Measurements from ENCODE around the gene KLHL2. TPM values are rescaled to one million over a fixed set of nuclear protein-coding genes. Genes with fewer than 3 reads are reported as not detected.
"Not testable (repeated sequence)": the region's sequence is repeated elsewhere in the genome, so short reads cannot be mapped to it uniquely, and the experiment has no call there.

KLHL2 gene
- polyA plus RNA-seq, 3 donors = 6.9 to 22.6 (median 11.1) TPM

DNA sequence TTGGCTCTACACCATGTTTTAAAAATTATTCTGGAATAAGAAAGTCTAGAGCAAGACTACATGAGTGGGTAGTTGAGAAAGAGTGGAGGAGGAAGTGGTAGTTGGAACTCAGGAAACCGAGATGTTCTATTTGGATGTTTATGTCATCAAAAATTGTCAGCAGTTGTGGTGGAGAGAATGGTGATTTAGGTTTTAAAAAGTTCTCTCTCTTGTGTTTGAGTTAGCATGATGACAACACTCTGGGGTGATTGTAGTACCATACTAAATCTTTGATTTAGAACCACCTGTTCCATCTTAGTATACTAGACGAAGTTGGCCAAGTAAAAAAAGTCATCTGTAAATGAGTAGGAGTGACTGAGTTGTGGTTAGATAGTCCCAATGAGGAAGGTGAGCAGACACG lies 40.7 kb downstream of the KLHL2 start:
- peak; percentile 18 to 61 (median 44) for DNase-seq
- H2AFZ ChIP-seq (ENCODE audit: insufficient read depth, low read depth, low read length, poor library complexity, severe bottlenecking) = no peak overlapping the region
- peaks cover 18 to 25% of the 10 kb centered on the region in 2 donors for H3K4me1 ChIP-seq (ENCODE audit: control insufficient read depth in 1 of 2, insufficient read depth in 2 of 2, low read length in 2 of 2)
- no peaks in the 10 kb centered on the region for H3K27me3 ChIP-seq (ENCODE audit: control insufficient read depth in 2 of 2, insufficient read depth in 2 of 2, low read length in 2 of 2)
- H3K79me2 ChIP-seq (ENCODE audit: insufficient read depth, low read length) = peaks cover 3% of the 10 kb centered on the region
- Mint-ChIP-seq H3K4me1 (peaks cover 8% of the 10 kb centered on the region), H3K27me3 (ENCODE audit: low read depth in 3 of 3) (no peaks in the 10 kb centered on the region), H3K4me3 (no peak overlapping the region), H3K27ac (no peak overlapping the region), H3K9me3 (peaks cover 0 to 5% (median 0%) of the 10 kb centered on the region in 7 donors), H3K36me3 (peaks cover 21 to 39% of the 10 kb centered on the region in 2 donors)
- TF ChIP-seq, protein P1, sequence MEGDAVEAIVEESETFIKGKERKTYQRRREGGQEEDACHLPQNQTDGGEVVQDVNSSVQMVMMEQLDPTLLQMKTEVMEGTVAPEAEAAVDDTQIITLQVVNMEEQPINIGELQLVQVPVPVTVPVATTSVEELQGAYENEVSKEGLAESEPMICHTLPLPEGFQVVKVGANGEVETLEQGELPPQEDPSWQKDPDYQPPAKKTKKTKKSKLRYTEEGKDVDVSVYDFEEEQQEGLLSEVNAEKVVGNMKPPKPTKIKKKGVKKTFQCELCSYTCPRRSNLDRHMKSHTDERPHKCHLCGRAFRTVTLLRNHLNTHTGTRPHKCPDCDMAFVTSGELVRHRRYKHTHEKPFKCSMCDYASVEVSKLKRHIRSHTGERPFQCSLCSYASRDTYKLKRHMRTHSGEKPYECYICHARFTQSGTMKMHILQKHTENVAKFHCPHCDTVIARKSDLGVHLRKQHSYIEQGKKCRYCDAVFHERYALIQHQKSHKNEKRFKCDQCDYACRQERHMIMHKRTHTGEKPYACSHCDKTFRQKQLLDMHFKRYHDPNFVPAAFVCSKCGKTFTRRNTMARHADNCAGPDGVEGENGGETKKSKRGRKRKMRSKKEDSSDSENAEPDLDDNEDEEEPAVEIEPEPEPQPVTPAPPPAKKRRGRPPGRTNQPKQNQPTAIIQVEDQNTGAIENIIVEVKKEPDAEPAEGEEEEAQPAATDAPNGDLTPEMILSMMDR (IDR thresholded peaks at IDR 0.05) = no peak
- intact Hi-C loops (cut with micrococcal nuclease) = no loop called here
- peak overlapping the region in 1 of 2 donors; percentile 76 for H3K27ac ChIP-seq (ENCODE audit: low read depth in 1 of 2, low read length in 2 of 2)
- no peaks in the 10 kb centered on the region for H4K20me1 ChIP-seq (ENCODE audit: insufficient read depth, low read length)
- no peak overlapping the region for H3K9ac ChIP-seq (ENCODE audit: insufficient read depth, low read length, poor library complexity, severe bottlenecking)
- 0% methylated on average over 2 of the region's 3 CpGs for WGBS (ENCODE audit: insufficient coverage)
- no peaks in the 10 kb centered on the region for H3K9me3 ChIP-seq (replicated peaks in 1 of 2; ENCODE audit: control insufficient read depth in 1 of 2, insufficient read depth in 1 of 2, low read length in 2 of 2)
- H3K36me3 ChIP-seq (replicated peaks in 1 of 2; ENCODE audit: control insufficient read depth in 1 of 2, insufficient read depth in 2 of 2, low read length in 2 of 2) = peaks cover 0 to 18% of the 10 kb centered on the region in 2 donors
- H3K4me3 ChIP-seq (replicated peaks in 1 of 3; ENCODE audit: low read depth in 2 of 3, low read length in 3 of 3) = peak overlapping the region in 1 of 3 experiments; percentile 51
- peak overlapping the region; percentile 47 for H3K4me2 ChIP-seq (replicated peaks; ENCODE audit: extremely low read depth, low read length, poor library complexity, severe bottlenecking)

DNA sequence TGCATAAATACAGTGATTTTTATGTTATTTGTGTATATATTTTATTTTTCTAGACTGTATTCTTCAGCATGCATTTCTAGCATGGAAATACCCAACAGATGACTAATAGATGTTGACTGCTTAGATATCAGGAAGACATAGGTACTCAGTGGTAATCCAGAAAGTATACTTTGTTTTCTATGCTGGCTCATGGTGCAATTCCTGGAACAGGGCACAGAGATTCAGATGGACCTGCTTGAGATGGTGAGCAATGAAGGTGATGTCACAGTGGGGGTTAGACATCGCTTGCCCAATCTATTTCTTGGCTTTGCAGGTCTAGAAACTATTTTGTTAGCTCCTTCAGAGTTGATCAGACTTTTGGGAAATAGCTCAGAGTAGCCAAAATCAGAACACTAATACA lies 41.5 kb downstream of the KLHL2 start:
- H3K27me3 ChIP-seq (ENCODE audit: control insufficient read depth in 2 of 2, insufficient read depth in 2 of 2, low read length in 2 of 2); H4K20me1 ChIP-seq (ENCODE audit: insufficient read depth, low read length); H3K9me3 Mint-ChIP-seq; H3K9me3 ChIP-seq (replicated peaks in 1 of 2; ENCODE audit: control insufficient read depth in 1 of 2, insufficient read depth in 1 of 2, low read length in 2 of 2); H3K27me3 Mint-ChIP-seq (ENCODE audit: low read depth in 3 of 3); H2AFZ ChIP-seq (ENCODE audit: insufficient read depth, low read depth, low read length, poor library complexity, severe bottlenecking); H3K79me2 ChIP-seq (ENCODE audit: insufficient read depth, low read length); H3K4me2 ChIP-seq (replicated peaks; ENCODE audit: extremely low read depth, low read length, poor library complexity, severe bottlenecking); H3K4me3 ChIP-seq (replicated peaks in 1 of 3; ENCODE audit: low read depth in 2 of 3, low read length in 3 of 3); H3K9ac ChIP-seq (ENCODE audit: insufficient read depth, low read length, poor library complexity, severe bottlenecking); intact Hi-C loops (cut with micrococcal nuclease); H3K4me3 Mint-ChIP-seq: not testable (repeated sequence)
- no CpG with 5 or more reads among the region's 1 CpG for WGBS (ENCODE audit: insufficient coverage)
- DNase-seq = peak in 2 of 3 donors; percentile 29 to 69
- H3K27ac ChIP-seq (ENCODE audit: low read depth in 1 of 2, low read length in 2 of 2) = peak overlapping the region in 1 of 2 donors; percentile 76
- H3K4me1 ChIP-seq (ENCODE audit: control insufficient read depth in 1 of 2, insufficient read depth in 2 of 2, low read length in 2 of 2) = peaks cover 18 to 25% of the 10 kb centered on the region in 2 donors
- H3K36me3 ChIP-seq (replicated peaks in 1 of 2; ENCODE audit: control insufficient read depth in 1 of 2, insufficient read depth in 2 of 2, low read length in 2 of 2) = peaks cover 0 to 13% of the 10 kb centered on the region in 2 donors
- Mint-ChIP-seq H3K27ac (peak overlapping the region in 4 of 7 donors; percentile 15 to 70 (median 36)), H3K36me3 (peaks cover 17 to 31% of the 10 kb centered on the region in 2 donors), H3K4me1 (peaks cover 12% of the 10 kb centered on the region)

DNA sequence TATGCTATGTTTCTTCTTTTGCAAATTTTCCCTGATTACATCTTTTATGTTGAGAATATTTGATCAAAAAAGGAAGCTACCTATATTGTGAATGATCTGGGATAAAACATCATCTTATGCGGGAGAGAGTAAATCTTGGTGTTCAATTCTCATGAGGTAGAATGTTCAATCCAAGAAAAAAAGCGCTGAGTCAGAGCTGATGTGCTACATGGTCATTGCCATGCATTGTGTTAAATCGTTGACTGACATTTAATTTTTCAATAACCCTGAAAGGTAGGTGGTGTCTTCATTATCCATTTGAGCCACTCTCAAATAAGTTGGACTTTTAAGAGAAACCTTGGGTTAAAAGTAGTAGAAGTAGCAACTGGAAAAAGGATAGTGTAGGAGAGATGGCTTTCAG lies 47.4 kb downstream of the KLHL2 start:
- intact Hi-C loops (cut with micrococcal nuclease) = loop anchor here in 1 of 2 donors (10.0 kb wide), 1 partner anchor 50 kb away; the partner anchor contains the start of gene KLHL2
- not testable (repeated sequence) for DNase-seq; H3K36me3 ChIP-seq (replicated peaks in 1 of 2; ENCODE audit: control insufficient read depth in 1 of 2, insufficient read depth in 2 of 2, low read length in 2 of 2); H3K9me3 Mint-ChIP-seq; H3K9ac ChIP-seq (ENCODE audit: insufficient read depth, low read length, poor library complexity, severe bottlenecking); H3K27me3 ChIP-seq (ENCODE audit: control insufficient read depth in 2 of 2, insufficient read depth in 2 of 2, low read length in 2 of 2); H3K9me3 ChIP-seq (replicated peaks in 1 of 2; ENCODE audit: control insufficient read depth in 1 of 2, insufficient read depth in 1 of 2, low read length in 2 of 2); H3K27me3 Mint-ChIP-seq (ENCODE audit: low read depth in 3 of 3); H4K20me1 ChIP-seq (ENCODE audit: insufficient read depth, low read length); H2AFZ ChIP-seq (ENCODE audit: insufficient read depth, low read depth, low read length, poor library complexity, severe bottlenecking)
- peak overlapping the region in 1 of 3 experiments; percentile 44 for H3K4me3 ChIP-seq (replicated peaks in 1 of 3; ENCODE audit: low read depth in 2 of 3, low read length in 3 of 3)
- Mint-ChIP-seq H3K4me3 (peak overlapping the region in 1 of 2 donors; percentile 77), H3K4me1 (peaks cover 38% of the 10 kb centered on the region), H3K36me3 (peaks cover 3 to 11% of the 10 kb centered on the region in 2 donors), H3K27ac (peak overlapping the region; percentile 74 to 95 (median 90))
- H3K4me2 ChIP-seq (replicated peaks; ENCODE audit: extremely low read depth, low read length, poor library complexity, severe bottlenecking) = peak overlapping the region; percentile 50
- H3K27ac ChIP-seq (ENCODE audit: low read depth in 1 of 2, low read length in 2 of 2) = peak overlapping the region in 1 of 2 donors; percentile 77
- H3K4me1 ChIP-seq (ENCODE audit: control insufficient read depth in 1 of 2, insufficient read depth in 2 of 2, low read length in 2 of 2) = peaks cover 22 to 31% of the 10 kb centered on the region in 2 donors
- peaks cover 24% of the 10 kb centered on the region for H3K79me2 ChIP-seq (ENCODE audit: insufficient read depth, low read length)
- WGBS (ENCODE audit: insufficient coverage) = no CpG with 5 or more reads among the region's 3 CpGs

DNA sequence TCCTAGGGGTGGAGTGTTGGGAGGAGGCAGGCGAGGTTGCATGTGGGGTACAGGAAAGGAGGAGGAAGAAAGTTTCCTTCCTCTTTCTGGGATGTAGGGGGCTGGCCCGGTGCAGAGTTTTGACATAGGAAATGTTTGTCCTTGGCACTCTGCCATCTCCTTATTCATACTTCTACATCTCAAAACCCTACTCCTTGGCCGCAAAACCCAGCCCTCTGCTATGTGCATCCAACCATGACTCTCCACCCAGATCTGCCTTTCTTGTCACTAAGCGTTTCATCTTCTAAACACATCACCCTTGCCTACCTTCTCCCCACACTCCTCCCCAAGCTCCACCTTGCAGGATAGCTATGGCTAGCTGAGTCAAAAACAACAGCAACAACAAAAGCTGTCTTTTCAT lies 48.1 kb downstream of the KLHL2 start:
- Mint-ChIP-seq H3K4me1 (peaks cover 38% of the 10 kb centered on the region), H3K4me3 (peak overlapping the region; percentile 13 to 77), H3K27ac (peak overlapping the region; percentile 74 to 95 (median 90))
- H3K27me3 ChIP-seq (ENCODE audit: control insufficient read depth in 2 of 2, insufficient read depth in 2 of 2, low read length in 2 of 2); H3K27me3 Mint-ChIP-seq (ENCODE audit: low read depth in 3 of 3); H3K9ac ChIP-seq (ENCODE audit: insufficient read depth, low read length, poor library complexity, severe bottlenecking); H4K20me1 ChIP-seq (ENCODE audit: insufficient read depth, low read length); H3K9me3 ChIP-seq (replicated peaks in 1 of 2; ENCODE audit: control insufficient read depth in 1 of 2, insufficient read depth in 1 of 2, low read length in 2 of 2); H3K36me3 ChIP-seq (replicated peaks in 1 of 2; ENCODE audit: control insufficient read depth in 1 of 2, insufficient read depth in 2 of 2, low read length in 2 of 2); H3K9me3 Mint-ChIP-seq; H2AFZ ChIP-seq (ENCODE audit: insufficient read depth, low read depth, low read length, poor library complexity, severe bottlenecking); H3K36me3 Mint-ChIP-seq: not testable (repeated sequence)
- peak overlapping the region in 1 of 3 experiments; percentile 44 for H3K4me3 ChIP-seq (replicated peaks in 1 of 3; ENCODE audit: low read depth in 2 of 3, low read length in 3 of 3)
- no CpG with 5 or more reads among the region's 4 CpGs for WGBS (ENCODE audit: insufficient coverage)
- intact Hi-C loops (cut with micrococcal nuclease) = loop anchor here in 1 of 2 donors (10.0 kb wide), 1 partner anchor 51 kb away; the partner anchor contains the start of gene KLHL2
- H3K4me2 ChIP-seq (replicated peaks; ENCODE audit: extremely low read depth, low read length, poor library complexity, severe bottlenecking) = peak overlapping the region; percentile 50
- H3K4me1 ChIP-seq (ENCODE audit: control insufficient read depth in 1 of 2, insufficient read depth in 2 of 2, low read length in 2 of 2) = peaks cover 22 to 31% of the 10 kb centered on the region in 2 donors
- H3K27ac ChIP-seq (ENCODE audit: low read depth in 1 of 2, low read length in 2 of 2) = peak overlapping the region in 1 of 2 donors; percentile 77
- peaks cover 24% of the 10 kb centered on the region for H3K79me2 ChIP-seq (ENCODE audit: insufficient read depth, low read length)
- DNase-seq = peak; percentile 80 to 88 (median 85)
